NT2/D1 (cell line): ENCODE measurements around the gene CTIF.

ENCODE experiments used
- SUZ12 ChIP-seq: IDR thresholded peaks from 2 replicates; pipeline ENCODE4 v1.6.1; 2011; ENCODE audit not compliant: insufficient read length, insufficient read depth; ENCODE audit errors: extremely low read depth
- YY1 ChIP-seq: IDR thresholded peaks from 2 replicates; pipeline ENCODE4 v1.6.1; 2011; ENCODE audit not compliant: insufficient read length, insufficient read depth
- ZNF274 ChIP-seq: IDR thresholded peaks from 2 replicates; pipeline ENCODE4 v1.6.1; 2011; ENCODE audit warnings: mild to moderate bottlenecking, low read depth, low read length

DNA sequence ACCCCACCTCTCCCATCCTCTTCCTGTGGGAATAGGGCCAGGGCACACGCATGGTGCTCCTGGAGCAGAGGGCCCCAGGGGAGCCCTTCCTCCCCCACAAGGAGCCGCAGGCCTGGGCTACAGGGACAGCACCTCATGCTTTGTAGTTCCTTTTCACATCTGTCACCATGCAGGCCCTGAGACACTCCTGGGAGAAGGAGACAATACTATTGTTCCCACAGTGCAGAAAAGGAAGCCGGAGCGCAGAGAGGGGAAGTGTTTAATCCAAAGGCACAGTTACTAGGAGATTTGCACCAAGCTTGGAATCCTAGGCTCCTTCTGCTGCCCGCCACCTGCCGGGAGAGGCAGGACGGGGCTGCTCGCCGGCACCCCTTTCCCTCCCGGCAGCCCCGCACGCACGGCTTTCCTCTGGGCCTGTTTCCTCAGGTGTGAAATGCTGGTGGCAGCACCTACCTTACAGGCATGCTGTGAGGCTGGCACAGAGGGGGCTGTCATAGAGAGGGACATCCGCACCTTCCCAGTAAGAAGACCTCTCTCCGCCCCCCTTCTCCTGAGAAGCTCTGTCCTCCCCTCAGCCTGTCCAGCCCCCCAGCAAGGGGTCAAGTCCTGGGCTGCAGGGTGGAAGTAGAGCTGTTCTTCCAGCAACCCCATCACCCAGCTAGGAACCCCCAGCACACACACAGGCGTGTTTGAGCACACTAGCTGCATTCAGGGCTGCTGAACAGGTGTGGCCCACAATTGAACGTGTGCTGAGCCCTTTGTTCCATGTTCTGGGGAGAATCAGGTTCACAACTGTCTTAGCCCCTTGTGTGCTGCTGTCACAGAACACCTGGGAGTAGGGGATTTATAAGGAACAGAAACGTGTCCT, 349.3 kb downstream of the CTIF start:
- TF ChIP-seq YY1 (no peak), ZNF274 (no peak), SUZ12 (no peak)
